Gastrocnemius medialis (tissue), 4 donors: ENCODE results near the gene RHOU.

Source experiments
- CTCF ChIP-seq, 5 experiments: fragments of 450-650 bp in 3 of 5; fragments of 200-600 bp in 2 of 5; sonication (generic) in 2 of 5; IDR thresholded peaks in 4 of 5; conservative IDR thresholded peaks in 1 of 5; 1 replicate in 4 of 5; 2 replicates in 1 of 5; pipeline ENCODE4 v1.5.1; 2016 to 2019; ENCODE audit warnings: antibody characterized with exemption in 5 of 5, mild to moderate bottlenecking in 3 of 5, moderate library complexity in 3 of 5
- POLR2A ChIP-seq, 2 donors: fragments of 450-650 bp; IDR thresholded peaks; one replicate each; pipeline ENCODE4 v1.6.1; 2017; ENCODE audit warnings: antibody characterized with exemption in 2 of 2, mild to moderate bottlenecking in 2 of 2, moderate library complexity in 2 of 2

GRCh38 chr1:228782662-228783417 lies 47.6 kb downstream of the RHOU start:
- TF ChIP-seq POLR2A (IDR thresholded peaks at IDR 0.05), result no peak
- TF ChIP-seq CTCF (IDR thresholded peaks at IDR 0.05 in 4 of 5, conservative IDR thresholded peaks at IDR 0.05 in 1 of 5), result no peak
